ENCODE data around the gene KCNQ1. TPM values are rescaled to one million over a fixed set of nuclear protein-coding genes. Genes with fewer than 3 reads are reported as not detected.

The KCNQ1 gene
- total and polyA plus RNA-seq, 2 of the 13 experiments (the other 11 are each of a cell fraction or from before 2014, with no cell fraction given): 0.02 to 0.08 TPM

DNA sequence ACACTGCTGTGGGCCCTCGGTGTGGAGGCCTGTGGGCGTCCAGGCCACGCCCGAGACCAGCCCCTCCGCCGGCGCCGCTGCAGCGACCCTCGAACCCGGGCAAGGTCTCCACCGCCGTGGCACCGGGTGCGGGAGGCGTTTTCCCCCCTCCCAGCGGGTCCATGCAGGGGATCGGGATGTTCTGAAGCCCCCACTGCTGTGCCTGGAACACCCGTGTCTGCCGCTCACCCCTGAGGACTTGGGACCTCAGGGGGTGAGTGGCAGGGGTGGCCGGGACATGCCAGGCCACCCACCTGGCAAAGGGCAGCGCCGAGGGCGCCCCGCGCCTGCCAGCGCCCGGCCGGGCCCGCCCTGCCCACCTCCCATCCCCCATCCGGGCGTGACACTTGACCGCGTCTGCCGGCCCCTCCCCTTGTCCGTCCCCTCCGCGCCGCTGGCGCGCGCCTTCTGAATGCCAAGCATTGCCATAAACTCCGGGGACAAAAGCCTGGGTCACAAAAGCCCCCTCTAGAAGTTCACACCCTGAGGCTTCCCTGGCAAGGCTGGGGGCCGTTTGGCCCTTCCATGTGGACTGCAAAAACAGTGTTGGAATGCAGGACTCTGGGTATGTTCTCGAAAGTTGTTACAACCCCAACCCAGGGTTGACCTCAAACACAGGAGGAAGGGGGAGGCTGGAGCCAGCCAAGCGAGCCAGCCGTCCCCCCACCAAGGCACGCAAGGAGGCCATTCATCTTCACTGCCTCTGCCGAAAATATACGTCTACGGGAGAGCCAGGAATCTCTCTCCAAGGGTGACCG is 255.8 kb downstream of the KCNQ1 start (continued):
- TF ChIP-seq, protein P1, sequence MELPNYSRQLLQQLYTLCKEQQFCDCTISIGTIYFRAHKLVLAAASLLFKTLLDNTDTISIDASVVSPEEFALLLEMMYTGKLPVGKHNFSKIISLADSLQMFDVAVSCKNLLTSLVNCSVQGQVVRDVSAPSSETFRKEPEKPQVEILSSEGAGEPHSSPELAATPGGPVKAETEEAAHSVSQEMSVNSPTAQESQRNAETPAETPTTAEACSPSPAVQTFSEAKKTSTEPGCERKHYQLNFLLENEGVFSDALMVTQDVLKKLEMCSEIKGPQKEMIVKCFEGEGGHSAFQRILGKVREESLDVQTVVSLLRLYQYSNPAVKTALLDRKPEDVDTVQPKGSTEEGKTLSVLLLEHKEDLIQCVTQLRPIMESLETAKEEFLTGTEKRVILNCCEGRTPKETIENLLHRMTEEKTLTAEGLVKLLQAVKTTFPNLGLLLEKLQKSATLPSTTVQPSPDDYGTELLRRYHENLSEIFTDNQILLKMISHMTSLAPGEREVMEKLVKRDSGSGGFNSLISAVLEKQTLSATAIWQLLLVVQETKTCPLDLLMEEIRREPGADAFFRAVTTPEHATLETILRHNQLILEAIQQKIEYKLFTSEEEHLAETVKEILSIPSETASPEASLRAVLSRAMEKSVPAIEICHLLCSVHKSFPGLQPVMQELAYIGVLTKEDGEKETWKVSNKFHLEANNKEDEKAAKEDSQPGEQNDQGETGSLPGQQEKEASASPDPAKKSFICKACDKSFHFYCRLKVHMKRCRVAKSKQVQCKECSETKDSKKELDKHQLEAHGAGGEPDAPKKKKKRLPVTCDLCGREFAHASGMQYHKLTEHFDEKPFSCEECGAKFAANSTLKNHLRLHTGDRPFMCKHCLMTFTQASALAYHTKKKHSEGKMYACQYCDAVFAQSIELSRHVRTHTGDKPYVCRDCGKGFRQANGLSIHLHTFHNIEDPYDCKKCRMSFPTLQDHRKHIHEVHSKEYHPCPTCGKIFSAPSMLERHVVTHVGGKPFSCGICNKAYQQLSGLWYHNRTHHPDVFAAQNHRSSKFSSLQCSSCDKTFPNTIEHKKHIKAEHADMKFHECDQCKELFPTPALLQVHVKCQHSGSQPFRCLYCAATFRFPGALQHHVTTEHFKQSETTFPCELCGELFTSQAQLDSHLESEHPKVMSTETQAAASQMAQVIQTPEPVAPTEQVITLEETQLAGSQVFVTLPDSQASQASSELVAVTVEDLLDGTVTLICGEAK (IDR thresholded peaks at IDR 0.05): no peak
- TF ChIP-seq, protein P1 (CRISPR knock-in tag; IDR thresholded peaks at IDR 0.05): peak; percentile 1; the same call in 1 of the 2 replicates
- TF ChIP-seq SNAI1 (CRISPR knock-in tag; IDR thresholded peaks at IDR 0.05; ENCODE audit: borderline replicate concordance) (0 out of 2 replicates have a peak, but pooled peaks have one; percentile 52), CCDC6 (CRISPR knock-in tag; IDR thresholded peaks at IDR 0.05) (no peak), HIVEP1 (CRISPR knock-in tag; IDR thresholded peaks at IDR 0.05) (no peak), SOX5 (CRISPR knock-in tag; IDR thresholded peaks at IDR 0.05; ENCODE audit: borderline replicate concordance) (no peak), GABPB1 (CRISPR knock-in tag; IDR thresholded peaks at IDR 0.05) (peak; percentile 9; the same call in 1 of the 2 replicates), KLF13 (CRISPR knock-in tag; IDR thresholded peaks at IDR 0.05) (0 out of 2 replicates have a peak, but pooled peaks have one; percentile 48), ZNF354B (CRISPR knock-in tag; IDR thresholded peaks at IDR 0.05) (no peak), PHF8 (CRISPR knock-in tag; IDR thresholded peaks at IDR 0.05) (peak; percentile 36), ZNF616 (CRISPR knock-in tag; IDR thresholded peaks at IDR 0.05; ENCODE audit: low read depth) (0 out of 2 replicates have a peak, but pooled peaks have one; percentile 8), HOXA3 (CRISPR knock-in tag; IDR thresholded peaks at IDR 0.05) (no peak), KAT8 (CRISPR knock-in tag; IDR thresholded peaks at IDR 0.05) (peak; percentile 8; the same call in 1 of the 2 replicates), FOXM1 (CRISPR knock-in tag; IDR thresholded peaks at IDR 0.05) (no peak), SMAD1 (CRISPR knock-in tag; IDR thresholded peaks at IDR 0.05; ENCODE audit: borderline replicate concordance, low read depth) (peak; percentile 81; the same call in 1 of the 2 replicates)
- TF ChIP-seq, protein P2, sequence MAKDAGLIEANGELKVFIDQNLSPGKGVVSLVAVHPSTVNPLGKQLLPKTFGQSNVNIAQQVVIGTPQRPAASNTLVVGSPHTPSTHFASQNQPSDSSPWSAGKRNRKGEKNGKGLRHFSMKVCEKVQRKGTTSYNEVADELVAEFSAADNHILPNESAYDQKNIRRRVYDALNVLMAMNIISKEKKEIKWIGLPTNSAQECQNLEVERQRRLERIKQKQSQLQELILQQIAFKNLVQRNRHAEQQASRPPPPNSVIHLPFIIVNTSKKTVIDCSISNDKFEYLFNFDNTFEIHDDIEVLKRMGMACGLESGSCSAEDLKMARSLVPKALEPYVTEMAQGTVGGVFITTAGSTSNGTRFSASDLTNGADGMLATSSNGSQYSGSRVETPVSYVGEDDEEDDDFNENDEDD (CRISPR knock-in tag; IDR thresholded peaks at IDR 0.05; ENCODE audit: borderline replicate concordance): peak; percentile 80; the same call in 1 of the 2 replicates
- TF ChIP-seq, protein P3, sequence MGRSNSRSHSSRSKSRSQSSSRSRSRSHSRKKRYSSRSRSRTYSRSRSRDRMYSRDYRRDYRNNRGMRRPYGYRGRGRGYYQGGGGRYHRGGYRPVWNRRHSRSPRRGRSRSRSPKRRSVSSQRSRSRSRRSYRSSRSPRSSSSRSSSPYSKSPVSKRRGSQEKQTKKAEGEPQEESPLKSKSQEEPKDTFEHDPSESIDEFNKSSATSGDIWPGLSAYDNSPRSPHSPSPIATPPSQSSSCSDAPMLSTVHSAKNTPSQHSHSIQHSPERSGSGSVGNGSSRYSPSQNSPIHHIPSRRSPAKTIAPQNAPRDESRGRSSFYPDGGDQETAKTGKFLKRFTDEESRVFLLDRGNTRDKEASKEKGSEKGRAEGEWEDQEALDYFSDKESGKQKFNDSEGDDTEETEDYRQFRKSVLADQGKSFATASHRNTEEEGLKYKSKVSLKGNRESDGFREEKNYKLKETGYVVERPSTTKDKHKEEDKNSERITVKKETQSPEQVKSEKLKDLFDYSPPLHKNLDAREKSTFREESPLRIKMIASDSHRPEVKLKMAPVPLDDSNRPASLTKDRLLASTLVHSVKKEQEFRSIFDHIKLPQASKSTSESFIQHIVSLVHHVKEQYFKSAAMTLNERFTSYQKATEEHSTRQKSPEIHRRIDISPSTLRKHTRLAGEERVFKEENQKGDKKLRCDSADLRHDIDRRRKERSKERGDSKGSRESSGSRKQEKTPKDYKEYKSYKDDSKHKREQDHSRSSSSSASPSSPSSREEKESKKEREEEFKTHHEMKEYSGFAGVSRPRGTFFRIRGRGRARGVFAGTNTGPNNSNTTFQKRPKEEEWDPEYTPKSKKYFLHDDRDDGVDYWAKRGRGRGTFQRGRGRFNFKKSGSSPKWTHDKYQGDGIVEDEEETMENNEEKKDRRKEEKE (IDR thresholded peaks at IDR 0.05): no peak

All from HepG2 (cell line).